Osteocyte (in vitro differentiated cells): ENCODE results near the gene ASCL2. TPM values are rescaled to one million over a fixed set of nuclear protein-coding genes. Genes with fewer than 3 reads are reported as not detected.
A peak's percentile ranks its signal among the peaks of the same experiment; 100 is the strongest.

ENCODE experiments used
- DNase-seq: peaks from one replicate; pipeline ENCODE4 v3.0.0; 2021; ENCODE audit warnings: mixed read lengths; ENCODE audit not compliant: unreplicated experiment; ENCODE audit errors: extremely low spot score
- H3K27ac Mint-ChIP-seq: one replicate; pipeline ENCODE4 v1.8.0; 2021; ENCODE audit warnings: mild to moderate bottlenecking, mixed read lengths; ENCODE audit not compliant: unreplicated experiment
- H3K27me3 Mint-ChIP-seq: one replicate; pipeline ENCODE4 v1.8.0; 2021; ENCODE audit warnings: mixed read lengths; ENCODE audit not compliant: unreplicated experiment
- H3K36me3 Mint-ChIP-seq: one replicate; pipeline ENCODE4 v1.8.0; 2021; ENCODE audit warnings: mixed read lengths; ENCODE audit not compliant: unreplicated experiment
- H3K4me1 Mint-ChIP-seq: one replicate; pipeline ENCODE4 v1.8.0; 2021; ENCODE audit warnings: mixed read lengths; ENCODE audit not compliant: unreplicated experiment
- H3K4me3 Mint-ChIP-seq: one replicate; pipeline ENCODE4 v1.8.0; 2021; ENCODE audit warnings: mild to moderate bottlenecking, moderate library complexity, mixed read lengths; ENCODE audit not compliant: unreplicated experiment
- H3K9me3 Mint-ChIP-seq: one replicate; pipeline ENCODE4 v1.8.0; 2021; ENCODE audit warnings: mixed read lengths; ENCODE audit not compliant: unreplicated experiment
- total RNA-seq: library from RNA; stranded (reverse); gene quantifications from 2 replicates; pipeline ENCODE4 v1.2.1, GENCODE V29; 2021
- TF ChIP-seq, protein P1 (sequence below): fragments of 200-600 bp; sonication (generic); IDR thresholded peaks from 2 replicates; pipeline ENCODE4 v1.5.0; 2021; ENCODE audit warnings: antibody characterized with exemption, mild to moderate bottlenecking, moderate library complexity

ASCL2 gene
- total RNA-seq, 1 donor from 2014 or later, result not detected

DNA sequence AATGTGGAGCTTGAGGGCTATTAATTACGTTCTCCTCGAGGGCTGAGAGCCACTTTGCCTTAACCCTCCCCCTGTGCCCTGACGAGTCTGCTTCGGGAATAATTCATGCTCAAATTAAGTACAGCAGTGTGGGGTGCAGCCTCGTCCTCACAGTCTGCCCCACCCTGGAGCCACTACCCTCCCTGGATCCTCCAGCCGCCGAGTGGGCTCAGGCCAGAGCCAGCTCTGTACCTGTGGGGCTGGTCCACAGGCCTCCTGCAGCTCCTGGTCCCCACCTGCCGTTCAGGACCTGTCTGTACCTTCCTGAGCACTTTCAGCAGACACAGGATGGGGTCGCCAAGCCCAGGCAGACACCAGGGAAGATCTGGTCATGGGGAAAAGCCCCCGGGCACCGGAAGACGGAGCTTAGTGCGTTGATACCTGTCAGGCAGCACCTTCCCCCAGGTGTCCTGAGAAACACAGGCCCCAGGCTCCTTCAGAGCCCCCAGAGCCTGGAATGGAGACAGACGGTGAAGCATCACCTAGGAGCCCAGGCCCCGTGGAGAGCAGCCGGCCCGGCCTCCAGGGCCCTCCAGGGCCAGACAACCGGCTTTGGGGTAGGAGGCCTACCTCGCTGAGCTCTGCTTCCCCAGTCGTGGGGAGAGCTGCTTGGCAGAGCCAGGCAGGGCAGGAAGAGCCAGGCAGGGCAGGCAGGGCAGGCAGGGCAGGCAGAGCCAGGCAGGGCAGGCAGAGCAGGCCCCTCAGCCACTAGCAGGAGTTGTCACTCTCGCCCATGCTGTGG lies 41.2 kb upstream of the ASCL2 start:
- DNase-seq, result no peak
- Mint-ChIP-seq H3K4me3 (no peak overlapping the region), H3K36me3 (no peaks in the 10 kb centered on the region), H3K27ac (peak overlapping the region; percentile 75), H3K9me3 (no peaks in the 10 kb centered on the region), H3K4me1 (peaks cover 27% of the 10 kb centered on the region), H3K27me3 (no peaks in the 10 kb centered on the region)
- TF ChIP-seq, protein P1, sequence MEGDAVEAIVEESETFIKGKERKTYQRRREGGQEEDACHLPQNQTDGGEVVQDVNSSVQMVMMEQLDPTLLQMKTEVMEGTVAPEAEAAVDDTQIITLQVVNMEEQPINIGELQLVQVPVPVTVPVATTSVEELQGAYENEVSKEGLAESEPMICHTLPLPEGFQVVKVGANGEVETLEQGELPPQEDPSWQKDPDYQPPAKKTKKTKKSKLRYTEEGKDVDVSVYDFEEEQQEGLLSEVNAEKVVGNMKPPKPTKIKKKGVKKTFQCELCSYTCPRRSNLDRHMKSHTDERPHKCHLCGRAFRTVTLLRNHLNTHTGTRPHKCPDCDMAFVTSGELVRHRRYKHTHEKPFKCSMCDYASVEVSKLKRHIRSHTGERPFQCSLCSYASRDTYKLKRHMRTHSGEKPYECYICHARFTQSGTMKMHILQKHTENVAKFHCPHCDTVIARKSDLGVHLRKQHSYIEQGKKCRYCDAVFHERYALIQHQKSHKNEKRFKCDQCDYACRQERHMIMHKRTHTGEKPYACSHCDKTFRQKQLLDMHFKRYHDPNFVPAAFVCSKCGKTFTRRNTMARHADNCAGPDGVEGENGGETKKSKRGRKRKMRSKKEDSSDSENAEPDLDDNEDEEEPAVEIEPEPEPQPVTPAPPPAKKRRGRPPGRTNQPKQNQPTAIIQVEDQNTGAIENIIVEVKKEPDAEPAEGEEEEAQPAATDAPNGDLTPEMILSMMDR, result no peak

DNA sequence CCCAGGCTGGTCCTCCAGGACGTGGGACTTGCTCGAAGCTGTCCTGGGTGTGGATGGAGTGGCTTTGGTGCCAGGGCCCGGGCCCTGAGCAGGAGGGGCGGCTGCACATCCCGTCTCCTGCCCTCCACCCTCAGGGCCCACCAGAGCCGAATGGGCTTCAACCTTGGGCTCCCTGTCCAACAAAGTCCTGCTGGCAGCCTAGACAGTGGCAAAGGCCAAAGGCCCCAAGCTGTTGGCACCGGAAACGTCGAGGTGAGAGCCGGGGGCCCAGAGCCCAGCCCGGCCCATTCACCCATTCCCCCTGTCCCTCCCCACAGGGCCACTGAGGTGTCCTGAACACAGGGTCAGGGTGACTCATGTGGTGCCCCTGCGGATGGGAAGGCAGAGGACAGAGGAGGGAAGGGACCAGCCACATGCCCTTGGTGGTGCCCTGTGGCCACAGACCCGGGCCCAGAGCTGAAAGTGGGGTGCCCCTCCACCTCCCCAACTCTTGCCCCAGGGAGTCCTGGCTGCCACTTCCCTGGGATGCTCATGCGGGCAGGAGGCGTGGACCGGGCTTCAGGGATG lies 40.5 kb upstream of the ASCL2 start:
- TF ChIP-seq, protein P1, result no peak
- Mint-ChIP-seq H3K4me3 (no peak overlapping the region), H3K27ac (no peak overlapping the region), H3K36me3 (no peaks in the 10 kb centered on the region), H3K4me1 (peaks cover 33% of the 10 kb centered on the region), H3K27me3 (no peaks in the 10 kb centered on the region), H3K9me3 (no peaks in the 10 kb centered on the region)
- no peak for DNase-seq

DNA sequence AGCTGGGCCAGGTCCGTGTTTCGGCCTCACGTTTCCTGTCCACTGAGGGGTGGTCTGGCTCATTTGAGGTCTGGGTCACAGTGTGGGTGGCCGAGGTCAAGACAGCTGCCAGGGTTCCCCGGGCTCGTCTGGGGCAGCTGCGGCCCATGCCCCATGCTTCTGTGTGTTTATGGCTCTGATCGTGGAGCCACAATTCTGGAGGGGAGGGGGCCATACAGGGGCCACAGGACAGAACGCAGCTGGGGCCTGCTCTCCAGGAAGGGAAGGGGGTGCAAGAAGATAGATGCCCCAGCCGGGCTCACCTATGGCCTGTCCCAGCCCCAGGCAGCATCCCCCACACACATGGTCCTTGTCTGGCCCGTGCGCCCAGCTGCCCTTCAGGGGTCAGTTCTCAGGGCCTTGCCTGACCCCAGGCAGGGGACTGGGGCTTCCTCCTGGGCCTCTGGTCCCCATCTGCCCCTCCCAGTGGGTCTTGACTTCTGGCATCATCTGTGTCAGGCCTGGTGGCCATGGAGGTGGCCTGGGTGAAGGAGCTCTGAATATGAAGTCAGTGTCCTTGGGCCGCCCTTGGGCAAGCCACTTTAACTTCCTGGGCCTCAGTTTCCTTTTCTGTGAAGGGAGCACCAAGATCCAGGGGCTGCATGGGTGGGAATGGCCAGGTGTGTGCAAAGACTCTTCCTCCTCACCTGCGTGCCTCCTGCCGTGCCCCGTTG lies 39.8 kb upstream of the ASCL2 start:
- Mint-ChIP-seq H3K27me3 (no peaks in the 10 kb centered on the region), H3K27ac (no peak overlapping the region), H3K36me3 (no peaks in the 10 kb centered on the region), H3K4me1 (peaks cover 38% of the 10 kb centered on the region), H3K4me3 (no peak overlapping the region), H3K9me3 (no peaks in the 10 kb centered on the region)
- TF ChIP-seq, protein P1, result no peak
- no peak for DNase-seq

DNA sequence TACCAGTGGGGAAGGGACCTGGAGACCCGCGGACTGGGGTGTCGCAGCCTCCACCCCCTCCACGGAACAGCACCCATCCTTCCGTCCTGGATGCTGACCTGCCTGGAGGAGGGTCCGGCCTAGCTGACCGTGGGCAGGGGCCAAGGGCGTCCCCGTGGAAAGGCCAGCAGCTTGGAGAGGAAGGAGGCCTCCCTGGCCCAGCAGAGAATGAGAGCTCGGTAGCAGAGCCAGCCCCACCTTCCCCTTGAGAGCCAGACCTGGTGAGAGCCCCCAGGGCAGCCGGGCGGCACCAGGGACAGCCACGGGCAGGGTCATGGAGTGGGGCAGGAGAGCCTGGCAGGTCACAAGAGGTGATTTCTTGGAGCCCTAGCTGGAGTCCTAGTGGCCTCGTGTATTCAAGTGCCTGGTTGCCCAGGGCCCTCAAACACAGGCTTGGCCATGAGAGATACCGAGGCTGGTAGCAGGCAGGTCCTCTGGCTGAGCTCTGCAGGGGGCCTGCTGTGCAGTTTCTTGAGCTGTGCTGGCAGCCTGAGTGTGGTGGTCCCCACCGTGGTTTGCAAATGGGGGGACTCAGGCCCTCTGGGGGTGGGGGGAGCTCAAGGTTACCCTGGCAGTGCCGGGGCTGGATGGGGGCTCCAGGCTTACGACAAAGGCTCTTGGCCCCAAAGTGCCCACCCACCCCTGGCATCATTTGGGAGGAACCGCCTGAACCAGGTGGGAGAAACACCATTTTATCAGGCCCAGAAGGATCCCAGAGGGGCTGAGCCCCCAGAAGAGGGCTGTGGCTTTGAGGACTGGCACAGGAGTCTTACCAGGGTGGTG lies 39.1 kb upstream of the ASCL2 start:
- DNase-seq, result no peak
- no peaks in the 10 kb centered on the region for H3K27me3 Mint-ChIP-seq
- no peak overlapping the region for H3K27ac Mint-ChIP-seq
- no peaks in the 10 kb centered on the region for H3K9me3 Mint-ChIP-seq
- TF ChIP-seq, protein P1, result no peak
- no peak overlapping the region for H3K4me3 Mint-ChIP-seq
- peaks cover 36% of the 10 kb centered on the region for H3K4me1 Mint-ChIP-seq
- H3K36me3 Mint-ChIP-seq, result no peaks in the 10 kb centered on the region
